ENCODE measurements around the gene VENTX.

VENTX gene

DNA sequence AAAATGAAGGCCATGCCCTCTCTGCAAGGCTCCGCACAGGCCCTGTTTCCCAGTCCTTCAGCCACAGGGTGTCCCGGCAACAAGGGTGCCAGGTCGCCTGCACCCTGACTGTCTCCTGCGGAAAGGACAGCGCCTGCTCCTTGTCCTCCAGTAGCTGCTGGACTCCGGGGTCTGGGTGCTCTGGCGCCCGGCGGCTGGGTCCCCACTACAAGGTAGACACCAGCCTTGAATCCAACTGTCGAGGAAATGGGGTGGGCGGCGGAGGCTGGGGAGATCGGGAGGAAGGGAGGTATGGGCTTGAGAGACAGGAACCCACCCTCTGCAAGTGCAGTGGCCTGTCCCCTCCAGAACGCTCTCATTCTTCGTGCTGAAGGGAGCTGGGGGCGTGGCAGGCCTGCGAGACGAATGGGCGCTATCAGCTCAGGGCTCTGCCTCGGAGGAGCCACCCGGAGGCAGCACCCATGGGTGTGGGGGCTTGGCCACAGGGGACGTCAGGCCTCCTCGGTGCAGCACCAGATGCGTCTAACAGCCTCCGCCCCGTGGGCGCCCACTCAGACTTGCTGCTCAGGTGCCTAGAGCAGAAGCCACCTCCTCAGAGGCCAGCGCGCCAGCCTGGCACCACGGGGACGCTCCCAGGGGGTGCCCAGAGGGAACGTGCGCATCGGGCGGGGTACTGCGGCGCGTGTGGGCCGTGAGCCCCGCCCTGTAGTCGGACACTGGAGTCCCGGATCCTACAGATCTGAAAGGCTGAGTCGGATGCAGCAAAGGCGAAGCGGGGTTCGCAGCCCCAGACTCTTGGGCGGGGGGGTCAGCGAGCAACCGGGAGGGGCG, 23.5 kb downstream of the VENTX start:
- no peak; the same call in 1 of the 2 replicates for TF ChIP-seq ZBTB7A (IDR thresholded peaks at IDR 0.05; ENCODE audit: low read depth)
- TF ChIP-seq, protein P1, sequence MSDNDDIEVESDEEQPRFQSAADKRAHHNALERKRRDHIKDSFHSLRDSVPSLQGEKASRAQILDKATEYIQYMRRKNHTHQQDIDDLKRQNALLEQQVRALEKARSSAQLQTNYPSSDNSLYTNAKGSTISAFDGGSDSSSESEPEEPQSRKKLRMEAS (IDR thresholded peaks at IDR 0.05): peak; percentile 65
- TF ChIP-seq, protein P2, sequence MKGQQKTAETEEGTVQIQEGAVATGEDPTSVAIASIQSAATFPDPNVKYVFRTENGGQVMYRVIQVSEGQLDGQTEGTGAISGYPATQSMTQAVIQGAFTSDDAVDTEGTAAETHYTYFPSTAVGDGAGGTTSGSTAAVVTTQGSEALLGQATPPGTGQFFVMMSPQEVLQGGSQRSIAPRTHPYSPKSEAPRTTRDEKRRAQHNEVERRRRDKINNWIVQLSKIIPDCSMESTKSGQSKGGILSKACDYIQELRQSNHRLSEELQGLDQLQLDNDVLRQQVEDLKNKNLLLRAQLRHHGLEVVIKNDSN (IDR thresholded peaks at IDR 0.05): peak; percentile 9; the same call in 1 of the 2 replicates

DNA sequence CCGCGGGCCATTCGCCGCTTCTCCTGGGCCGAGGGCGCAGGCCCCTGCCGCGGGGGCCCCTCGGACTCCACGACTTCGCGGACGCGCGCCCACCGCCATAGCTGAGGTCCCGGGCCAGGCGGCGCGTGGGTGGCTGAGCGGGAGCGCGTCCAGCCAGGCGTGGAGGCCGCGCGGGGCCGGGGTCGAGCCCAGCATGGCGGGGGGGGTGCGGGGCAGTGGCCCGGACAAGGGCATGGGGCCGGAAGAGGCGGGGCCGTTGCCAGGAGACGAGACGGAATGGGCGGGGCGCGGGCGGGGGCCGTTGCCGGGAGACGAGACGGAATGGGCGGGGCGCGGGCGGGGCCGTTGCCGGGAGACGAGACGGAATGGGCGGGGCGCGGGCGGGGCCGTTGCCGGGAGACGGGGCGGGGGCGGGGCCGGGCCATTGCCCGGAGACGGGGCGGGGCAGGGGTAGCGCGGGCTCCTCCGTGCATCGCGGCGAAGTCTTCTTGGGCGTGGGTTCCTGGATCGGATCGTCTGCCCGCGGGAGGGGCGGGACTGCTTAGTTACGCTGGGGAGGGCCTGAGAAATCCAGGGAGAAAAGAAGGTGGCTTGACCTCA, 24.2 kb downstream of the VENTX start:
- TF ChIP-seq CEBPB (IDR thresholded peaks at IDR 0.05) (no peak), CREB1 (IDR thresholded peaks at IDR 0.05; ENCODE audit: low read depth) (no peak), TCF12 (IDR thresholded peaks at IDR 0.05; ENCODE audit: low read depth) (no peak; the same call in 1 of the 2 replicates), FOXM1 (IDR thresholded peaks at IDR 0.05; ENCODE audit: borderline replicate concordance, low read depth) (0 out of 2 replicates have a peak, but pooled peaks have one; percentile 32), RAD21 (IDR thresholded peaks at IDR 0.05; ENCODE audit: low read depth) (no peak), EGR1 (IDR thresholded peaks at IDR 0.05) (peak; percentile 78), YY1 (IDR thresholded peaks at IDR 0.05; ENCODE audit: low read depth) (peak; percentile 79; the same call in 1 of the 2 replicates), ZBTB7A (IDR thresholded peaks at IDR 0.05; ENCODE audit: low read depth) (peak; percentile 83; the same call in 1 of the 2 replicates), EP300 (IDR thresholded peaks at IDR 0.05; ENCODE audit: borderline replicate concordance) (no peak), TEAD4 (IDR thresholded peaks at IDR 0.05) (0 out of 2 replicates have a peak, but pooled peaks have one; percentile 4)
- TF ChIP-seq, protein P1 (IDR thresholded peaks at IDR 0.05): peak; percentile 43
- TF ChIP-seq, protein P2 (IDR thresholded peaks at IDR 0.05): no peak

DNA sequence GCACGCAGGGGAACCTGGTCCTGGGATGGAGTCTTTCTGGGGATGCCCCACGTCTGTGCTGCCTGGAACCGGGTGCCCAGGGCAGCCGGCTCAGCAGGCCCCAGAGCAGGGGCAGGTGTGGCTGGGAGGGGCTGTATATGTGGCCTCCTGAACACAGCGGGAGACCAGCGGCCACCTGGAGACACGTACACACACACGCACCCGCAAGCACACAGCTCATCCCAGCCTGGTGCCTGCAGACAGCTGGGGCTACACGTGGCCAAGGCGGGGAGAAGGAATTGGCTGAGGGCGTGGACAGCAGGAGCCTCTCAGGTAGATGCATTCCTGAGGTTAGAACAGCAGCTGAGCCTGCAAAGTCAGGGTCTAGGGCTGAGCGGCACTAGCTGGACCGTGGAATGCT, 25.0 kb downstream of the VENTX start:
- TF ChIP-seq ZBTB7A (IDR thresholded peaks at IDR 0.05; ENCODE audit: low read depth) (no peak), RAD21 (IDR thresholded peaks at IDR 0.05; ENCODE audit: low read depth) (no peak), FOXM1 (IDR thresholded peaks at IDR 0.05; ENCODE audit: borderline replicate concordance, low read depth) (no peak), EP300 (IDR thresholded peaks at IDR 0.05; ENCODE audit: borderline replicate concordance) (no peak), TEAD4 (IDR thresholded peaks at IDR 0.05) (no peak), NFIC (IDR thresholded peaks at IDR 0.05) (no peak), CEBPB (IDR thresholded peaks at IDR 0.05) (no peak), CREB1 (IDR thresholded peaks at IDR 0.05; ENCODE audit: low read depth) (no peak), EGR1 (IDR thresholded peaks at IDR 0.05) (no peak), YY1 (IDR thresholded peaks at IDR 0.05; ENCODE audit: low read depth) (no peak), TAF1 (IDR thresholded peaks at IDR 0.05; ENCODE audit: low read depth) (no peak), TCF12 (IDR thresholded peaks at IDR 0.05; ENCODE audit: low read depth) (no peak)
- TF ChIP-seq, protein P1 (IDR thresholded peaks at IDR 0.05): no peak
- TF ChIP-seq, protein P2 (IDR thresholded peaks at IDR 0.05): no peak
- TF ChIP-seq, protein P3, sequence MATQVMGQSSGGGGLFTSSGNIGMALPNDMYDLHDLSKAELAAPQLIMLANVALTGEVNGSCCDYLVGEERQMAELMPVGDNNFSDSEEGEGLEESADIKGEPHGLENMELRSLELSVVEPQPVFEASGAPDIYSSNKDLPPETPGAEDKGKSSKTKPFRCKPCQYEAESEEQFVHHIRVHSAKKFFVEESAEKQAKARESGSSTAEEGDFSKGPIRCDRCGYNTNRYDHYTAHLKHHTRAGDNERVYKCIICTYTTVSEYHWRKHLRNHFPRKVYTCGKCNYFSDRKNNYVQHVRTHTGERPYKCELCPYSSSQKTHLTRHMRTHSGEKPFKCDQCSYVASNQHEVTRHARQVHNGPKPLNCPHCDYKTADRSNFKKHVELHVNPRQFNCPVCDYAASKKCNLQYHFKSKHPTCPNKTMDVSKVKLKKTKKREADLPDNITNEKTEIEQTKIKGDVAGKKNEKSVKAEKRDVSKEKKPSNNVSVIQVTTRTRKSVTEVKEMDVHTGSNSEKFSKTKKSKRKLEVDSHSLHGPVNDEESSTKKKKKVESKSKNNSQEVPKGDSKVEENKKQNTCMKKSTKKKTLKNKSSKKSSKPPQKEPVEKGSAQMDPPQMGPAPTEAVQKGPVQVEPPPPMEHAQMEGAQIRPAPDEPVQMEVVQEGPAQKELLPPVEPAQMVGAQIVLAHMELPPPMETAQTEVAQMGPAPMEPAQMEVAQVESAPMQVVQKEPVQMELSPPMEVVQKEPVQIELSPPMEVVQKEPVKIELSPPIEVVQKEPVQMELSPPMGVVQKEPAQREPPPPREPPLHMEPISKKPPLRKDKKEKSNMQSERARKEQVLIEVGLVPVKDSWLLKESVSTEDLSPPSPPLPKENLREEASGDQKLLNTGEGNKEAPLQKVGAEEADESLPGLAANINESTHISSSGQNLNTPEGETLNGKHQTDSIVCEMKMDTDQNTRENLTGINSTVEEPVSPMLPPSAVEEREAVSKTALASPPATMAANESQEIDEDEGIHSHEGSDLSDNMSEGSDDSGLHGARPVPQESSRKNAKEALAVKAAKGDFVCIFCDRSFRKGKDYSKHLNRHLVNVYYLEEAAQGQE (IDR thresholded peaks at IDR 0.05; ENCODE audit: low read depth): no peak

DNA sequence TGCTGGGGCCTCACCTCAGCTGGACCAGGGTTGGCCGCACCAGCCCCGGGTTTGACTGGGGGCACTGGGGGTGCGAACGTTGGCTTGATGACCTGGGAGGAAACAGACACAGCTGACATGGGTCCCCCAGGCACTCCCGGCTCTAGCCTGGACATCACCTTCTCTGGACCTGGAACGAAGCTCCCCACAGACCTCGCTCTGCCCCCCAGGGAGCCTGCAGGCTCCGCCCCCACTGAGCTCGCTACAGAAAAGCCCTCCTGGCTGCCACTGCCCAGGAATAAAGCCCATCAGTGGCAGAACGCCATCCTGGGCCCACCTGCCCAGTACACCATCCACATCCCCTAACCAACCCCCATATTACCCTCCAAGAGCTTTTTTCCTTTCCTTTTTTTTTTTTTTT, 26.0 kb downstream of the VENTX start:
- TF ChIP-seq TEAD4 (IDR thresholded peaks at IDR 0.05) (no peak), YY1 (IDR thresholded peaks at IDR 0.05; ENCODE audit: low read depth) (no peak), CREB1 (IDR thresholded peaks at IDR 0.05; ENCODE audit: low read depth) (no peak), RAD21 (IDR thresholded peaks at IDR 0.05; ENCODE audit: low read depth) (no peak)
- TF ChIP-seq, protein P2 (IDR thresholded peaks at IDR 0.05): no peak

DNA sequence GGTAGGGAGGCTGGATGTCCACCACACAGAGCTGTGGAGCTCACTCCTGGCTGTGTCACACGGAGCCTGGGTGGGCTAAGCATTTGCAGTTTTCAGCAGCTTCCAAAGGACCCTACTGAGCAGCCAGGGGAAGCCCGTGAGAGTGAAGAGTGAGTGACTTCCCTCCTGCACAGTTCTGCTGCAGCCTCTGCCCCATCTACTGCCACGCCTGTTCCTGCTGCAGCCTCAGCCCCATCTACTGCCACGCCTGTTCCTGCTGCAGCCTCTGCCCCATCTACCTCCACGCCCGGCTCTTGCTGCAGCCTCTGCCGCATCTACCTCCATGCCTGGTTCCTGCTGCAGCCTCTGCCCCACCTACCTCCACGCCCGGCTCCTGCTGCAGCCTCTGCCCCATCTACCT, 26.8 kb downstream of the VENTX start:
- TF ChIP-seq, protein P1 (IDR thresholded peaks at IDR 0.05): no peak
- TF ChIP-seq CEBPB (IDR thresholded peaks at IDR 0.05): no peak
- TF ChIP-seq EGR1 (IDR thresholded peaks at IDR 0.05): no peak
- no peak for TF ChIP-seq CREB1 (IDR thresholded peaks at IDR 0.05; ENCODE audit: low read depth)
- TF ChIP-seq ZBTB7A (IDR thresholded peaks at IDR 0.05; ENCODE audit: low read depth): no peak
- TF ChIP-seq, protein P3 (IDR thresholded peaks at IDR 0.05; ENCODE audit: low read depth): no peak
- no peak for TF ChIP-seq FOXM1 (IDR thresholded peaks at IDR 0.05; ENCODE audit: borderline replicate concordance, low read depth)
- no peak for TF ChIP-seq NFIC (IDR thresholded peaks at IDR 0.05)
- no peak for TF ChIP-seq TEAD4 (IDR thresholded peaks at IDR 0.05)
- TF ChIP-seq, protein P2 (IDR thresholded peaks at IDR 0.05): no peak
- TF ChIP-seq YY1 (IDR thresholded peaks at IDR 0.05; ENCODE audit: low read depth): no peak
- no peak for TF ChIP-seq TCF12 (IDR thresholded peaks at IDR 0.05; ENCODE audit: low read depth)
- TF ChIP-seq TAF1 (IDR thresholded peaks at IDR 0.05; ENCODE audit: low read depth): no peak
- TF ChIP-seq RAD21 (IDR thresholded peaks at IDR 0.05; ENCODE audit: low read depth): no peak

All from Ishikawa (cell line).